Measurements from ENCODE around the gene POF1B.

Gene POF1B, protein sequence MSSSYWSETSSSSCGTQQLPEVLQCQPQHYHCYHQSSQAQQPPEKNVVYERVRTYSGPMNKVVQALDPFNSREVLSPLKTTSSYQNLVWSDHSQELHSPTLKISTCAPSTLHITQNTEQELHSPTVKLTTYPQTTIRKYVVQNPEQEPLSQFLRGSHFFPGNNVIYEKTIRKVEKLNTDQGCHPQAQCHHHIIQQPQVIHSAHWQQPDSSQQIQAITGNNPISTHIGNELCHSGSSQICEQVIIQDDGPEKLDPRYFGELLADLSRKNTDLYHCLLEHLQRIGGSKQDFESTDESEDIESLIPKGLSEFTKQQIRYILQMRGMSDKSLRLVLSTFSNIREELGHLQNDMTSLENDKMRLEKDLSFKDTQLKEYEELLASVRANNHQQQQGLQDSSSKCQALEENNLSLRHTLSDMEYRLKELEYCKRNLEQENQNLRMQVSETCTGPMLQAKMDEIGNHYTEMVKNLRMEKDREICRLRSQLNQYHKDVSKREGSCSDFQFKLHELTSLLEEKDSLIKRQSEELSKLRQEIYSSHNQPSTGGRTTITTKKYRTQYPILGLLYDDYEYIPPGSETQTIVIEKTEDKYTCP

DNA sequence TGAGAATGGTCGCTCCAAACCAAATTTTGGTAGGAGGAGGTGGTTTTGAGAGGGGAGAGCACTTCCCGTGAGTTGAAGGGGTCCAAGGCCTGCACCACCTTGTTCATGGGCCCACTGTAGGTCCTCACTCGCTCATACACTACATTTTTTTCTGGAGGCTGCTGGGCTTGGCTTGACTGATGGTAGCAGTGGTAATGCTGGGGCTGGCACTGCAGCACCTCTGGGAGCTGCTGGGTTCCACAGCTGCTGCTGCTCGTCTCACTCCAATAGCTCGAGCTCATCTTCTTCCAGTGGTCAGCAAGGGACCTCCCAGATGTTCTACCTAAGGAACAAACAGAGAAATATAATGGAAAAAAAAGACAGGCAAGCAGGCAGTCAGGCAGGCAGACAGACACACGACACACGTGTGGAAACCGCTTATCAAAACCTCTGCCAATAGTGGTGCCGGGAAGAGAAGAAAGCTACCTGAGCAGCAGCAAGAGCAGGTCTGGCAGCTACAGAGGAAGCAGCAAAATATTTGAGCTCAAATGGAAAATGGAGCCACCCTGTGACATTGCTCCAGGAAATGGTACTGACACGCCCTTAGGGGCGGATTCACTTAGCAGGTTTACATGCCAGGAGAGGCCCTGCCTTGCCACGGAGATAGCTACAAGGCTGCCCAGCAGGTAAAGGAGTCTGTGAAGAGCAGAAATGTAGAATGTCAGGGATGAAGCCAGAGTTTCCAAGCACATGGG is at the start of gene POF1B:
TSS of gene POF1B (minus strand) at position 492 of the 734 bp plus-strand sequence. CDS start at position 281, 211 bp downstream.
- H3K4me3 ChIP-seq (ENCODE audit: low read length), result peak within 1 kb of the TSS; percentile 40
- TF ChIP-seq, protein P1, sequence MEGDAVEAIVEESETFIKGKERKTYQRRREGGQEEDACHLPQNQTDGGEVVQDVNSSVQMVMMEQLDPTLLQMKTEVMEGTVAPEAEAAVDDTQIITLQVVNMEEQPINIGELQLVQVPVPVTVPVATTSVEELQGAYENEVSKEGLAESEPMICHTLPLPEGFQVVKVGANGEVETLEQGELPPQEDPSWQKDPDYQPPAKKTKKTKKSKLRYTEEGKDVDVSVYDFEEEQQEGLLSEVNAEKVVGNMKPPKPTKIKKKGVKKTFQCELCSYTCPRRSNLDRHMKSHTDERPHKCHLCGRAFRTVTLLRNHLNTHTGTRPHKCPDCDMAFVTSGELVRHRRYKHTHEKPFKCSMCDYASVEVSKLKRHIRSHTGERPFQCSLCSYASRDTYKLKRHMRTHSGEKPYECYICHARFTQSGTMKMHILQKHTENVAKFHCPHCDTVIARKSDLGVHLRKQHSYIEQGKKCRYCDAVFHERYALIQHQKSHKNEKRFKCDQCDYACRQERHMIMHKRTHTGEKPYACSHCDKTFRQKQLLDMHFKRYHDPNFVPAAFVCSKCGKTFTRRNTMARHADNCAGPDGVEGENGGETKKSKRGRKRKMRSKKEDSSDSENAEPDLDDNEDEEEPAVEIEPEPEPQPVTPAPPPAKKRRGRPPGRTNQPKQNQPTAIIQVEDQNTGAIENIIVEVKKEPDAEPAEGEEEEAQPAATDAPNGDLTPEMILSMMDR (IDR thresholded peaks at IDR 0.05; ENCODE audit: insufficient read depth, low read depth, low read length, missing control alignments), result no peak
- peak; percentile 64 for DNase-seq (ENCODE audit: low read depth)

DNA sequence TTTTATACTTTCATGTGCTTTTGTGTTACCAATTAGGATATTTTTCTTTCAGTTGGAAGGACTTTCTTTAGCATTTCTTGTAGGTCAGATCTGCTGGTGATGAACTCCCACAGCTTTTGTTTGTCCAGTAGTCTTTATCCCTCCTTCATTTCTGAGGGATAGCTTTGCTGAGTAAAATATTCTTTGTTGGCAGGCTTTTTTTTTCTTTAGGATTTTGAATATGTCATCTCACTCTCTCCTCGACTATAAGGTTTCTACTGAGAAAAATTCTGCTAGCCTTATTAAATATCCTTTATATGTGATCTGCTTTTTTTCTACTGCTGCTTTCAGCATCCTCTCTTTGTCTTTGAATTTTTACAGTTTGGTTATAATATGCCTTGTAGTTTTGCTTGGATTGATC is 49.6 kb upstream of the POF1B start:
- TF ChIP-seq, protein P1 (IDR thresholded peaks at IDR 0.05; ENCODE audit: insufficient read depth, low read depth, low read length, missing control alignments), result no peak
- no peak for DNase-seq (ENCODE audit: low read depth)
- no peak overlapping the region for H3K4me3 ChIP-seq (ENCODE audit: low read length)

DNA sequence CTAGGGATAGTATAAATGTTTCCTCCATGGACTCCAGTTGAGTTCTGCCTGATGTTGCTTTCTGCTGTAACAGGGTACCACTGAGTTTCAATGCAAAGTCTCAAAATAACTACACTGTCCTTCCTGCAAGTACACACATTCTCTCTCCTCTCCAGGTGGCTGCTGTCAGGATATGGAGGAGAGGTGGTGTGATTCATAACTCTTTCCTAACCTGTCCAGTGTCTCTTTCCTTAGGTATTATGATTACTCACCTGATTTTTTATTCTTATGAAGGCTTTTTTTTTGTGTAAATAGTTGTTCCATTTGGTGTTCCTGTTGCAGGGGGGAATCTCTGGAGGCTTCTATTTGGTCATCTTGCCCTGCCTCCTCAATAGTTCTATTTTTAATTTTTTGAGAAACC is 39.8 kb upstream of the POF1B start:
- no peak overlapping the region for H3K4me3 ChIP-seq (ENCODE audit: low read length)
- TF ChIP-seq, protein P1 (IDR thresholded peaks at IDR 0.05; ENCODE audit: insufficient read depth, low read depth, low read length, missing control alignments), result no peak
- peak; percentile 62 for DNase-seq (ENCODE audit: low read depth)

DNA sequence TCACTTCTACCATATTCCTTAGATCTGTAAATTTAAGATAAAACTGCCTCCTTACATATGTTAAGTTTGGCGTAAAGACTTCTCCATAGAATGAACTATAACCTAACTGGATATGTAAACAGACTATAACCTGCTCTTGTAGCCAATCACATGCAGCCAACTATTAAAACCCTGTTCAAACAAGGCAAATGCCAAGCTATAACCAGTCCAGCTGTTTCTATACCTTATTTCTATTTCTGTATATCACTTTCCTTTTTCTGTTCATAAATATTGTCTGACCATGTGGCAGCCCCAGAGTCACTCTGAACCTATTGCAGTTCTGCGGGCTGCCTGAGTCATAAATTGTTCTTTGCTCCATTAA is 12.4 kb upstream of the POF1B start:
- no peak overlapping the region for H3K4me3 ChIP-seq (ENCODE audit: low read length)
- TF ChIP-seq, protein P1 (IDR thresholded peaks at IDR 0.05; ENCODE audit: insufficient read depth, low read depth, low read length, missing control alignments), result no peak
- DNase-seq (ENCODE audit: low read depth), result no peak

DNA sequence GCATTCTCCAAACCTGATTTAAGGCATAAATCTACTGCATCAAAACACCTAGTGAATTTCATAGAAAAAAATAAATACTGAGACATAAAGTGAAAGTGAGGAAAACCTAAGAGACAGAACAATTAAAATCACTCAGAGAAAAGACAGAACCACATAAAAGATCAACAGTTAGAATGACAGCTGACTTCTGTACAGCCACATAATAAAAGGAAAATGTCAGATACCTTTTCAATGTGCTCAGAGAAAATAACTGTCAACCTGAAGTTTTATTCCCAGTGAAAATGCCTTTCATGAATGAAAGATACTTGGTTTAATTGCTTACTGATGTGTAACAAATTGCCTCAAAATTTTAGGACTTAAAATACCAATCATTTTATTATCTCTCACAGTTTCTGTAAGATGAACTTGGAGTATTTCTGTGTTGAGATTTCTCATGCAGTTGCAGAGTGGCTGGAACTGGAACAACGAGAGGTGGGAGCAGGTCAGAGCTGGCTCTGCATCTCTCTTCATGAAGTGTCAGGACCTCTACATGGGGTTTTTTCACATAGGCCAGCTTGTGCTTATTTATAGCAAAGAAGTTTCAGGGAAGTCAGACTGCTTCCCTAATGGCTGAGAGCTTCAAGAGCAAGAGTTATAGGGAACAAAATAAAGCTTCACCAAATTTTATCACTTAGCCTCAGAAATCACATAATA is 11.9 kb upstream of the POF1B start:
- no peak overlapping the region for H3K4me3 ChIP-seq (ENCODE audit: low read length)
- DNase-seq (ENCODE audit: low read depth), result no peak
- TF ChIP-seq, protein P1 (IDR thresholded peaks at IDR 0.05; ENCODE audit: insufficient read depth, low read depth, low read length, missing control alignments), result no peak

DNA sequence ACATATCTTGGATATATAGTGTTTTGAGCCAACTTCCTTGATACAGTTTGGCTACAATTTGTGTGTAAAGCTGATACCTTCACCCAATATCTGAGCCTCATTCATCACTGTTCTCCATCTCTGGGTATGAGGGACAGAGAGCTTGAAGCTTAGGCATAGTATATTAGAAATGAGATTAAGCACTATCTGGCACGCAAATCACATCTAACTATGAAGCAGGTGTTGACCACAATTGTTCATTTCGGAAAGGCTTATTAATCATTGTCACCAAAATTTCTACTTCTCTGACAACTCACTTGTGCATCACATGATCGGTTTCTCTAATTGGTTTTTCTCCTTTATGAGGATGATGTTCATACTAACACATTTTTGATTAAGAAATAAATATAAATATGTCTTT is 2.1 kb upstream of the POF1B start:
- TF ChIP-seq, protein P1 (IDR thresholded peaks at IDR 0.05; ENCODE audit: insufficient read depth, low read depth, low read length, missing control alignments), result no peak
- no peak overlapping the region for H3K4me3 ChIP-seq (ENCODE audit: low read length)
- DNase-seq (ENCODE audit: low read depth), result no peak
